Measurements from ENCODE around the gene ADGRV1.

DNA sequence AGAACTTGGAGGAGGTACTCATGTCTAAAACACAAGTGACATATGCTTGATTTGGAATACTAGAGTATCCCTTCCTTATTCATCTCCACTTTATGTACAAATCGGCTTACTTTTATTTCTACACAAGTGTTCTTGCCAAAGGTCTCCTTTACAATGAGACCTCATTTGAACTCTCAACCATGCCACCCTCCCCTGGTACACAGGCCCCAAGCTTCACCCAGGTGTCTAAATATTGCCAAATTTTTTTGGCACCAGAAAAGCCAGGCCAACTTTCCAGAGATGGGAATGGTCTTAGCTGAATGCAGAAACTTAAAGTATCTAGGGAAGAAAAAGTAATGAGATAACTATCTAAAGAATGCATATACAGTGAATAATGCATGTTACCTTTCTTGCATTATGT is 48.2 kb upstream of the ADGRV1 start:
- TF ChIP-seq POLR2AphosphoS5 (IDR thresholded peaks at IDR 0.05; ENCODE audit: borderline replicate concordance, low read depth, low read length) (no peak), EZH2 (IDR thresholded peaks at IDR 0.05) (no peak)

Data from SK-N-MC (cell line).